HepG2 (cell line): ENCODE results near the gene VEGFA. TPM values are rescaled to one million over a fixed set of nuclear protein-coding genes. Genes with fewer than 3 reads are reported as not detected.

Source experiments
- ARNTL ChIP-seq: sonication (generic); formaldehyde crosslinking; IDR thresholded peaks from 2 replicates; pipeline ENCODE4 v1.4.0; 2020; ENCODE audit warnings: mild to moderate bottlenecking, missing genetic modification reagents
- CHD2 ChIP-seq: IDR thresholded peaks from 2 replicates; pipeline ENCODE4 v1.6.1; 2011; ENCODE audit warnings: low read depth, low read length, improper control_type of control experiment
- FOSL2 ChIP-seq: sonication (generic); formaldehyde crosslinking; IDR thresholded peaks from 2 replicates; pipeline ENCODE4 v1.4.0; 2020; ENCODE audit warnings: missing genetic modification reagents
- IRF2 ChIP-seq: IDR thresholded peaks from 2 replicates; pipeline ENCODE4 v1.6.1; 2018; ENCODE audit warnings: missing genetic modification reagents, missing compliant biosample characterization
- MAFK ChIP-seq, 2 experiments: IDR thresholded peaks in 1 of 2; conservative IDR thresholded peaks in 1 of 2; 2 replicates each; pipeline ENCODE4 v1.6.1; 2011; ENCODE audit warnings: improper control_type of control experiment in 2 of 2, low read length in 2 of 2
- MYC ChIP-seq: sonication (generic); formaldehyde crosslinking; IDR thresholded peaks from 2 replicates; pipeline ENCODE4 v1.9.0; 2021; ENCODE audit warnings: missing genetic modification reagents, borderline replicate concordance
- REXO4 ChIP-seq: sonication (generic); formaldehyde crosslinking; IDR thresholded peaks from 2 replicates; pipeline ENCODE4 v1.8.0; 2022; ENCODE audit warnings: missing genetic modification reagents, mild to moderate bottlenecking, borderline replicate concordance
- SALL1 ChIP-seq: sonication (generic); formaldehyde crosslinking; IDR thresholded peaks from 2 replicates; pipeline ENCODE4 v1.8.0; 2022; ENCODE audit warnings: mild to moderate bottlenecking, missing genetic modification reagents
- SMARCE1 ChIP-seq: fragments of 450-650 bp; IDR thresholded peaks from 2 replicates; pipeline ENCODE4 v1.6.1; 2017; ENCODE audit warnings: borderline replicate concordance
- SYNCRIP ChIP-seq: fragments of 200-400 bp; formaldehyde crosslinking; IDR thresholded peaks from 2 replicates; pipeline ENCODE4 v1.6.1; 2018; ENCODE audit warnings: mild to moderate bottlenecking, low read depth, low read length; ENCODE audit not compliant: insufficient read depth
- TARDBP ChIP-seq: sonication (generic); formaldehyde crosslinking; IDR thresholded peaks from 2 replicates; pipeline ENCODE4 v1.8.0; 2022; ENCODE audit warnings: mild to moderate bottlenecking, missing genetic modification reagents
- TCF7 ChIP-seq: sonication (generic); IDR thresholded peaks from 2 replicates; pipeline ENCODE4 v1.6.1; 2016; ENCODE audit warnings: antibody characterized with exemption, low read depth
- TEAD3 ChIP-seq: optimal IDR thresholded peaks from 2 replicates; pipeline ENCODE3; 2016; ENCODE audit warnings: borderline replicate concordance
- TOPORS ChIP-seq: sonication (generic); formaldehyde crosslinking; IDR thresholded peaks from 2 replicates; pipeline ENCODE4 v1.8.0; 2023; ENCODE audit warnings: mild to moderate bottlenecking, missing genetic modification reagents
- WIZ ChIP-seq: sonication (generic); formaldehyde crosslinking; IDR thresholded peaks from 2 replicates; pipeline ENCODE4 v1.5.1; 2020; ENCODE audit warnings: mild to moderate bottlenecking, missing genetic modification reagents
- ZNF354B ChIP-seq: sonication (generic); formaldehyde crosslinking; IDR thresholded peaks from 2 replicates; pipeline ENCODE4 v1.8.0; 2022; ENCODE audit warnings: mild to moderate bottlenecking, missing genetic modification reagents
- ZNF557 ChIP-seq: sonication (generic); formaldehyde crosslinking; IDR thresholded peaks from 2 replicates; pipeline ENCODE4 v1.4.0; 2020; ENCODE audit warnings: missing genetic modification reagents
- ZNF607 ChIP-seq: sonication (generic); formaldehyde crosslinking; IDR thresholded peaks from 2 replicates; pipeline ENCODE4 v1.5.1; 2020; ENCODE audit warnings: missing genetic modification reagents, mild to moderate bottlenecking, borderline replicate concordance
- ZNF614 ChIP-seq: IDR thresholded peaks from 2 replicates; pipeline ENCODE4 v1.6.1; 2018; ENCODE audit warnings: missing biosample characterization, missing genetic modification reagents, inconsistent platforms, borderline replicate concordance
- polyA plus RNA-seq, 8 experiments: library from polyadenylated mRNA; depleted of rRNA in 3 of 8; stranded (reverse) in 7 of 8; unstranded in 1 of 8; fragments of >200 nt; fragmentation: Illumina TruSeq in 4 of 8; extraction: Trizol in 4 of 8; gene quantifications; 2 replicates each; pipeline versions ENCODE4 v1.2.1 to v1.2.3, GENCODE V29; 2011 to 2016; ENCODE audit warnings: low read depth in 4 of 8, missing spikeins in 1 of 8, mixed read lengths in 1 of 8; ENCODE audit not compliant: insufficient read depth in 1 of 8
- total RNA-seq, 5 experiments: library from RNA; depleted of rRNA; stranded (reverse); fragments of >200 nt; fragmentation: Illumina TruSeq; extraction: Trizol; gene quantifications; 2 replicates each; pipeline ENCODE4 v1.2.3, GENCODE V29; 2016; ENCODE audit warnings: low read depth in 1 of 5
- TF ChIP-seq, protein P1 (sequence below): sonication (generic); formaldehyde crosslinking; IDR thresholded peaks from 2 replicates; pipeline ENCODE4 v1.5.1; 2020; ENCODE audit warnings: mild to moderate bottlenecking, missing genetic modification reagents
- TF ChIP-seq, protein P2 (sequence below): IDR thresholded peaks from 2 replicates; pipeline ENCODE4 v1.6.1; 2016
- TF ChIP-seq, protein P3 (sequence below): IDR thresholded peaks from 2 replicates; pipeline ENCODE4 v1.6.1; 2016; ENCODE audit warnings: control low read depth
- TF ChIP-seq, protein P4 (sequence below): IDR thresholded peaks from 2 replicates; pipeline ENCODE4 v1.6.1; 2016; ENCODE audit warnings: low read depth, control low read depth

VEGFA gene
- total and polyA plus RNA-seq, 2 of the 13 experiments (the other 11 are each of a cell fraction or from before 2014, with no cell fraction given) = 68.1 to 629 TPM

DNA sequence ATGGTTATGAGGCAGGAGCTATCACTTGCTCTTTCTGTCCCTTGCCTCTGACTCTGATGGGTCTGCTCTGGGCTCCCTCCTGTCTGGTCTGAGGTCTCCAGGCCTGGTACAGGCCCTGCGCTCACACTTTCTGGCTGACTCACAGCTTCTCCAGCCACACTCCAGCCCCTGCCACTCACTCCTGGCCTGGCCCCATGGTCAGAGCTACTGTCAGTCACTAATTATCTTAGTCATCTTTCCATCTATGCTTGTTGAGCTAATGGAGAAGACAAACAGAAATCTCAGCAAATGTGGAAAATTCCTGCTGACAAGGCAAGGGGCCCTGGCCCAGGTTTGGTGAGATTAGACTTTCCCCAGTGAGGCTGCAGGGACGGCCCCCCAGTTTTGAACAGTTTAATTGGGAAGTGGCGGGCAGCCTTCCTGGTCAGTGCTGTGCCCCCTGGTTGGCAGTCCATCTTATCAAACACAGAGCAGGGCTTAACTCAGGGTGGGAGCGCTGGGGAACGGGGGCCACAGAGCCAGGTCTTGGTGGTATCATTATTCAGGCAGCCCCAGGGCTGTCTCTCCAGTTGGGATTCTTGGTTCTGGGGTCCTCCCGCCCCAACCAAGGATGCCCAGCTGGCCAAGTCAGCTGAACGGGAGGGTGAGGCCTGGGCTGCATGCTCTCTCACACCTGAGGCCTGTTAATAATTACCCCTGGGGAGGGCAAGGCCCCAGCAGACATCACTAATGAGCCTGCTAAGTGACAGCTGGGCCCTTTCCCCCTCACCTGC lies 63.4 kb downstream of the VEGFA start (continued):
- TF ChIP-seq, protein P1, sequence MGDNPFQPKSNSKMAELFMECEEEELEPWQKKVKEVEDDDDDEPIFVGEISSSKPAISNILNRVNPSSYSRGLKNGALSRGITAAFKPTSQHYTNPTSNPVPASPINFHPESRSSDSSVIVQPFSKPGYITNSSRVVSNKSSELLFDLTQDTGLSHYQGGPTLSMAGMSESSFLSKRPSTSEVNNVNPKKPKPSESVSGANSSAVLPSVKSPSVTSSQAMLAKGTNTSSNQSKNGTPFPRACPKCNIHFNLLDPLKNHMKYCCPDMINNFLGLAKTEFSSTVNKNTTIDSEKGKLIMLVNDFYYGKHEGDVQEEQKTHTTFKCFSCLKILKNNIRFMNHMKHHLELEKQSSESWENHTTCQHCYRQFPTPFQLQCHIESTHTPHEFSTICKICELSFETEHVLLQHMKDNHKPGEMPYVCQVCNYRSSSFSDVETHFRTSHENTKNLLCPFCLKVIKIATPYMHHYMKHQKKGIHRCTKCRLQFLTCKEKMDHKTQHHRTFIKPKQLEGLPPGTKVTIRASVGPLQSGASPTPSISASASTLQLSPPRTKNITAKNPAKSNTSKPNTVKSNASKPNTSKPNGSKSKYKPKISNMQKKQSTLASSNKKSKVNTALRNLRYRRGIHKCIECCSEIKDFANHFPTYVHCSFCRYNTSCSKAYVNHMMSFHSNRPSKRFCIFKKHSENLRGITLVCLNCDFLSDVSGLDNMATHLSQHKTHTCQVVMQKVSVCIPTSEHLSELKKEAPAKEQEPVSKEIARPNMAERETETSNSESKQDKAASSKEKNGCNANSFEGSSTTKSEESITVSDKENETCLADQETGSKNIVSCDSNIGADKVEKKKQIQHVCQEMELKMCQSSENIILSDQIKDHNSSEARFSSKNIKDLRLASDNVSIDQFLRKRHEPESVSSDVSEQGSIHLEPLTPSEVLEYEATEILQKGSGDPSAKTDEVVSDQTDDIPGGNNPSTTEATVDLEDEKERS (CRISPR knock-in tag) = 0 out of 2 replicates have a peak, but pooled peaks have one; percentile 24
- TF ChIP-seq, protein P2, sequence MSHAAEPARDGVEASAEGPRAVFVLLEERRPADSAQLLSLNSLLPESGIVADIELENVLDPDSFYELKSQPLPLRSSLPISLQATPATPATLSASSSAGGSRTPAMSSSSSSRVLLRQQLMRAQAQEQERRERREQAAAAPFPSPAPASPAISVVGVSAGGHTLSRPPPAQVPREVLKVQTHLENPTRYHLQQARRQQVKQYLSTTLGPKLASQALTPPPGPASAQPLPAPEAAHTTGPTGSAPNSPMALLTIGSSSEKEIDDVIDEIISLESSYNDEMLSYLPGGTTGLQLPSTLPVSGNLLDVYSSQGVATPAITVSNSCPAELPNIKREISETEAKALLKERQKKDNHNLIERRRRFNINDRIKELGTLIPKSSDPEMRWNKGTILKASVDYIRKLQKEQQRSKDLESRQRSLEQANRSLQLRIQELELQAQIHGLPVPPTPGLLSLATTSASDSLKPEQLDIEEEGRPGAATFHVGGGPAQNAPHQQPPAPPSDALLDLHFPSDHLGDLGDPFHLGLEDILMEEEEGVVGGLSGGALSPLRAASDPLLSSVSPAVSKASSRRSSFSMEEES (CRISPR knock-in tag) = 0 out of 2 replicates have a peak, but pooled peaks have one; percentile 16
- no peak for TF ChIP-seq TOPORS (CRISPR knock-in tag)
- peak; percentile 85 for TF ChIP-seq FOSL2 (CRISPR knock-in tag)
- TF ChIP-seq, protein P3, sequence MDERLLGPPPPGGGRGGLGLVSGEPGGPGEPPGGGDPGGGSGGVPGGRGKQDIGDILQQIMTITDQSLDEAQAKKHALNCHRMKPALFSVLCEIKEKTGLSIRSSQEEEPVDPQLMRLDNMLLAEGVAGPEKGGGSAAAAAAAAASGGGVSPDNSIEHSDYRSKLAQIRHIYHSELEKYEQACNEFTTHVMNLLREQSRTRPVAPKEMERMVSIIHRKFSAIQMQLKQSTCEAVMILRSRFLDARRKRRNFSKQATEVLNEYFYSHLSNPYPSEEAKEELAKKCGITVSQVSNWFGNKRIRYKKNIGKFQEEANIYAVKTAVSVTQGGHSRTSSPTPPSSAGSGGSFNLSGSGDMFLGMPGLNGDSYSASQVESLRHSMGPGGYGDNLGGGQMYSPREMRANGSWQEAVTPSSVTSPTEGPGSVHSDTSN = peak; percentile 78
- peak; percentile 22; the same call in 1 of the 2 replicates for TF ChIP-seq MYC (CRISPR knock-in tag)
- TF ChIP-seq SALL1 (CRISPR knock-in tag) = peak; percentile 37; the same call in 1 of the 2 replicates
- TF ChIP-seq TARDBP (CRISPR knock-in tag) = peak; percentile 60; the same call in 1 of the 2 replicates
- TF ChIP-seq ZNF614 (CRISPR knock-in tag) = no peak
- TF ChIP-seq TCF7 = no peak
- TF ChIP-seq CHD2 = no peak
- TF ChIP-seq WIZ = 0 out of 2 replicates have a peak, but pooled peaks have one; percentile 38
- no peak for TF ChIP-seq ZNF557 (CRISPR knock-in tag)
- TF ChIP-seq ZNF354B (CRISPR knock-in tag) = no peak
- TF ChIP-seq IRF2 (CRISPR knock-in tag) = 0 out of 2 replicates have a peak, but pooled peaks have one; percentile 14
- TF ChIP-seq, protein P4, sequence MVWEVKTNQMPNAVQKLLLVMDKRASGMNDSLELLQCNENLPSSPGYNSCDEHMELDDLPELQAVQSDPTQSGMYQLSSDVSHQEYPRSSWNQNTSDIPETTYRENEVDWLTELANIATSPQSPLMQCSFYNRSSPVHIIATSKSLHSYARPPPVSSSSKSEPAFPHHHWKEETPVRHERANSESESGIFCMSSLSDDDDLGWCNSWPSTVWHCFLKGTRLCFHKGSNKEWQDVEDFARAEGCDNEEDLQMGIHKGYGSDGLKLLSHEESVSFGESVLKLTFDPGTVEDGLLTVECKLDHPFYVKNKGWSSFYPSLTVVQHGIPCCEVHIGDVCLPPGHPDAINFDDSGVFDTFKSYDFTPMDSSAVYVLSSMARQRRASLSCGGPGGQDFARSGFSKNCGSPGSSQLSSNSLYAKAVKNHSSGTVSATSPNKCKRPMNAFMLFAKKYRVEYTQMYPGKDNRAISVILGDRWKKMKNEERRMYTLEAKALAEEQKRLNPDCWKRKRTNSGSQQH (CRISPR knock-in tag) = 0 out of 2 replicates have a peak, but pooled peaks have one; percentile 27
- TF ChIP-seq ZNF607 (CRISPR knock-in tag) = 0 out of 2 replicates have a peak, but pooled peaks have one; percentile 20
- no peak for TF ChIP-seq SYNCRIP
- peak; percentile 72 for TF ChIP-seq ARNTL (CRISPR knock-in tag)
- no peak for TF ChIP-seq SMARCE1
- TF ChIP-seq TEAD3 = no peak
- peak; percentile 87 to 89 for TF ChIP-seq MAFK (conservative IDR thresholded peaks at IDR 0.05 in 1 of 2, IDR thresholded peaks at IDR 0.05 in 1 of 2; ENCODE audit: low read length in 2 of 2)
- TF ChIP-seq REXO4 (CRISPR knock-in tag) = no peak
